PFSK-1 (cell line): ENCODE data around the gene FAAP20. TPM values are rescaled to one million over a fixed set of nuclear protein-coding genes. Genes with fewer than 3 reads are reported as not detected.

Experiments
- FOXP2 ChIP-seq: optimal IDR thresholded peaks from 2 replicates; pipeline ENCODE3; 2011; ENCODE audit warnings: borderline replicate concordance, control low read depth, inconsistent platforms; ENCODE audit not compliant: insufficient read depth; ENCODE audit errors: extremely low read length, extremely low read depth
- POLR2AphosphoS5 ChIP-seq: IDR thresholded peaks from 2 replicates; pipeline ENCODE4 v1.6.1; 2012; ENCODE audit warnings: low read depth, mild to moderate bottlenecking, control low read depth, low read length, moderate library complexity
- REST ChIP-seq, 2 experiments: IDR thresholded peaks; 2 replicates each; pipeline versions ENCODE4 v1.6.1 to v1.8.0; 2011 to 2012; ENCODE audit warnings: low read depth in 2 of 2, low read length in 2 of 2, control low read depth in 1 of 2, inconsistent platforms in 1 of 2, mild to moderate bottlenecking in 1 of 2, moderate library complexity in 1 of 2; ENCODE audit not compliant: insufficient read depth in 1 of 2
- SIN3A ChIP-seq: IDR thresholded peaks from 2 replicates; pipeline ENCODE4 v1.6.1; 2012; ENCODE audit warnings: mild to moderate bottlenecking, low read length, moderate library complexity, borderline replicate concordance; ENCODE audit not compliant: insufficient read depth
- TAF1 ChIP-seq: IDR thresholded peaks from 2 replicates; pipeline ENCODE4 v1.6.1; 2012; ENCODE audit warnings: low read length, control low read depth, borderline replicate concordance; ENCODE audit not compliant: insufficient read depth
- polyA plus RNA-seq: library from polyadenylated mRNA; unstranded; fragments of >200 nt; gene quantifications from one replicate; pipeline ENCODE4 v1.2.1, GENCODE V29; 2012; ENCODE audit warnings: low read depth, missing spikeins; ENCODE audit not compliant: insufficient read length

Gene FAAP20
- 99.2 TPM for polyA plus RNA-seq

- TF ChIP-seq POLR2AphosphoS5 (no peak), SIN3A (no peak), REST (IDR thresholded peaks at IDR 0.05; ENCODE audit: insufficient read depth in 1 of 2, low read depth in 2 of 2, low read length in 2 of 2) (no peak), TAF1 (no peak), FOXP2 (no peak)
These were observed at the start of gene FAAP20 for GRCh38 chr1:2194319-2194897. FAAP20 (minus strand) TSS chr1:2194772; CDS start chr1:2194749, 23 bp downstream.

- TF ChIP-seq TAF1 (no peak), FOXP2 (no peak), SIN3A (no peak), REST (IDR thresholded peaks at IDR 0.05; ENCODE audit: insufficient read depth in 1 of 2, low read depth in 2 of 2, low read length in 2 of 2) (no peak), POLR2AphosphoS5 (no peak)
These were observed 48.5 kb upstream of the FAAP20 start for GRCh38 chr1:2242814-2243725.

GRCh38 chr1:2241820-2242219 lies 47.2 kb upstream of the FAAP20 start:
- TF ChIP-seq FOXP2 (no peak), REST (IDR thresholded peaks at IDR 0.05; ENCODE audit: insufficient read depth in 1 of 2, low read depth in 2 of 2, low read length in 2 of 2) (no peak), SIN3A (no peak), TAF1 (no peak), POLR2AphosphoS5 (no peak)

- TF ChIP-seq REST (IDR thresholded peaks at IDR 0.05; ENCODE audit: insufficient read depth in 1 of 2, low read depth in 2 of 2, low read length in 2 of 2) (no peak), FOXP2 (no peak), SIN3A (no peak), TAF1 (no peak), POLR2AphosphoS5 (no peak)
These were observed 45.9 kb upstream of the FAAP20 start for GRCh38 chr1:2240270-2241156.
